HUES6 (cell line): ENCODE data around the gene SRP19.
"Not testable (repeated sequence)": the region's sequence is repeated elsewhere in the genome, so short reads cannot be mapped to it uniquely, and the experiment has no call there.

Experiments
- H3K27ac ChIP-seq: 2 replicates; pipeline ENCODE4 v1.7.0; 2013; ENCODE audit warnings: low read depth, mild to moderate bottlenecking, low read length, inconsistent platforms
- H3K27me3 ChIP-seq: 2 replicates; pipeline ENCODE4 v1.6.1; 2013; ENCODE audit warnings: low read length; ENCODE audit not compliant: control insufficient read depth, insufficient read depth
- H3K36me3 ChIP-seq: 2 replicates; pipeline ENCODE4 v1.6.1; 2013; ENCODE audit warnings: low read length; ENCODE audit not compliant: control insufficient read depth, insufficient read depth
- H3K4me1 ChIP-seq: 2 replicates; pipeline ENCODE4 v1.6.1; 2013; ENCODE audit warnings: low read length; ENCODE audit not compliant: control insufficient read depth, insufficient read depth
- H3K4me3 ChIP-seq: 2 replicates; pipeline ENCODE4 v1.5.1; 2013; ENCODE audit warnings: low read depth, low read length
- H3K9ac ChIP-seq: one replicate; pipeline ENCODE4 v1.6.1; 2013; ENCODE audit warnings: mild to moderate bottlenecking, low read length
- H3K9me3 ChIP-seq: 2 replicates; pipeline ENCODE4 v1.6.1; 2013; ENCODE audit warnings: low read depth, low read length; ENCODE audit not compliant: control insufficient read depth, insufficient read depth

Gene SRP19

GRCh38 chr5:112867411-112867810 is 6.3 kb downstream of the SRP19 start:
- H3K27ac ChIP-seq, result no peak overlapping the region
- H3K36me3 ChIP-seq, result peaks cover 84% of the 10 kb centered on the region
- H3K9ac ChIP-seq, result no peak overlapping the region
- no peaks in the 10 kb centered on the region for H3K9me3 ChIP-seq
- H3K4me1 ChIP-seq, result peaks cover 4% of the 10 kb centered on the region
- no peak overlapping the region for H3K4me3 ChIP-seq
- no peaks in the 10 kb centered on the region for H3K27me3 ChIP-seq

GRCh38 chr5:112869948-112870347 is 8.9 kb downstream of the SRP19 start:
- Histone ChIP-seq H3K9me3 (no peaks in the 10 kb centered on the region), H3K4me3 (no peak overlapping the region), H3K4me1 (no peaks in the 10 kb centered on the region), H3K27me3 (no peaks in the 10 kb centered on the region), H3K27ac (no peak overlapping the region), H3K36me3 (peaks cover 65% of the 10 kb centered on the region), H3K9ac (no peak overlapping the region)

- Histone ChIP-seq H3K4me1 (peaks cover 8% of the 10 kb centered on the region; the same call in 1 of the 2 replicates), H3K27me3 (no peaks in the 10 kb centered on the region), H3K36me3 (peaks cover 62% of the 10 kb centered on the region), H3K9me3 (no peaks in the 10 kb centered on the region), H3K9ac (no peak overlapping the region), H3K27ac (no peak overlapping the region), H3K4me3 (no peak overlapping the region)
Measured at GRCh38 chr5:112870966-112871365, 9.9 kb downstream of the SRP19 start.

DNA sequence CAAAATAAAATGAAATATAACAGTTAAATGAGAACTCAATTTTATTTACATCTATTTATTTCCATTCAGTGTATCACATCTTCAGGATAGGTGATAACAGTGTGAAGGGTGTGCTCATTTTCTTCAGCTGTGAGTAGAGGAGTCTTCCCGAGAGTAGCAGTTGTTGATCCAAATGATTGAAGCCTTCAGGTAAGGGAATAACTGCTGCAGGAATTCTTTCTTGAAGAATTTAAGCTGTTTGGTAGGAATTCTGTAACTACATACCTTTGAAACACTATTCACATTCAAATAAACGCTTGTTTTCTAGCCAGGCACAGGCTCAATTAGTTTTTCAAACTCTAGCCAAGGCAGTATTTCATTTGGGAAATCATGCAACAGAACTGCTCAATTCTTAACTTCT is 15.3 kb downstream of the SRP19 start:
- peaks cover 18% of the 10 kb centered on the region for H3K4me1 ChIP-seq
- no peaks in the 10 kb centered on the region for H3K27me3 ChIP-seq
- H3K36me3 ChIP-seq, result peaks cover 49% of the 10 kb centered on the region
- peak overlapping the region; percentile 67; the same call in 1 of the 2 replicates for H3K27ac ChIP-seq
- H3K4me3 ChIP-seq, result no peak overlapping the region
- H3K9ac ChIP-seq, result no peak overlapping the region
- H3K9me3 ChIP-seq, result no peaks in the 10 kb centered on the region

DNA sequence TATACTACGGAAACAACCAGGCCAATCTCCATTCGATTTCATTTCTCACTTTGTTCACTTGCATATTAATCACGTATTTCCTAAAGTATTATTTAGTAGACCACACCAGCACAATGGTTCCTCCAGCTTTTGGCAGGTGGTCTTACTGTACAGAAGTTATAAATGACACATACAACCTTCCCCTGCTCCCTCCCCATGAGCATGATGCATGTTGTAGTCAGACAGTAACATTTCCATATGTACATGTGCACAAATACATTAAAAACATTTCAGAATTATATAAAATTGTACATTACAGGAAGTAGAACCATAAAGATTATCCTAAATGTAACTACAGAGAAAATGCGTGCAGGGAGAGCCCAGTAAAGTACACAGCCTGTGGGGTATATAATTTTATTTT is 17.0 kb downstream of the SRP19 start:
- Histone ChIP-seq H3K36me3 (peaks cover 65% of the 10 kb centered on the region), H3K4me3 (no peak overlapping the region), H3K27me3 (no peaks in the 10 kb centered on the region), H3K9ac (no peak overlapping the region), H3K4me1 (peaks cover 18% of the 10 kb centered on the region), H3K27ac (no peak overlapping the region), H3K9me3 (no peaks in the 10 kb centered on the region)

DNA sequence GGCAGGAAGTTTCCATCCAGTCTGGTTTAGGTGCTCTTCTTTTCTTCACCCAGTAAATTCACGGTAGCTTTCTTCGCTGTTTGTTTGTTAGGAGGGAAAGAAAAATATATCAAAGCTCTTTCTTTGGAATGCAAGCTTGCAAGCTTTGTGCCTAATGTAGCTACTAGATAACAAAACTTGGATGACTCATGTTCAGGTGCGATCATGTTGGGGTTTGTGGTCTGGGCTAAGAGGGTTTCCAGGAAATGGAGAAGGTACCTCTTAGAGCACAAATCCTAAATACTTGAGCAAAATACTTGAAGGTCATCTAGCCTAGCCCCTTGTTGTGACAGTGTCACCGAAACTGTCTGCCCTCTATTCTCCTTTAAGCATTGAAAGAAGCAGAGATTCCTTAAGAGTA is 17.7 kb downstream of the SRP19 start:
- Histone ChIP-seq H3K27ac (0 out of 2 replicates have a peak overlapping the region, but pooled peaks have one; percentile 32), H3K4me1 (peaks cover 18% of the 10 kb centered on the region), H3K4me3 (no peak overlapping the region), H3K27me3 (no peaks in the 10 kb centered on the region), H3K9ac (no peak overlapping the region), H3K36me3 (peaks cover 71% of the 10 kb centered on the region), H3K9me3 (no peaks in the 10 kb centered on the region)

GRCh38 chr5:112880219-112880964 is 19.3 kb downstream of the SRP19 start:
- H3K9me3 ChIP-seq, result no peaks in the 10 kb centered on the region
- H3K4me3 ChIP-seq, result no peak overlapping the region
- H3K27me3 ChIP-seq, result no peaks in the 10 kb centered on the region
- no peak overlapping the region for H3K27ac ChIP-seq
- H3K36me3 ChIP-seq, result peaks cover 77% of the 10 kb centered on the region
- H3K9ac ChIP-seq, result no peak overlapping the region
- H3K4me1 ChIP-seq, result peaks cover 16% of the 10 kb centered on the region

GRCh38 chr5:112883192-112883591 is 22.1 kb downstream of the SRP19 start:
- peaks cover 3% of the 10 kb centered on the region for H3K4me1 ChIP-seq
- H3K9ac ChIP-seq, result no peak overlapping the region
- H3K27ac ChIP-seq, result no peak overlapping the region
- peaks cover 88% of the 10 kb centered on the region for H3K36me3 ChIP-seq
- no peaks in the 10 kb centered on the region for H3K27me3 ChIP-seq
- H3K9me3 ChIP-seq, result no peaks in the 10 kb centered on the region
- no peak overlapping the region for H3K4me3 ChIP-seq

- Histone ChIP-seq H3K27me3 (no peaks in the 10 kb centered on the region), H3K9me3 (no peaks in the 10 kb centered on the region), H3K9ac (no peak overlapping the region), H3K36me3 (peaks cover 80% of the 10 kb centered on the region), H3K4me1 (no peaks in the 10 kb centered on the region), H3K27ac (no peak overlapping the region), H3K4me3 (no peak overlapping the region)
Measured at GRCh38 chr5:112885001-112885400, 23.9 kb downstream of the SRP19 start.

- no peak overlapping the region for H3K4me3 ChIP-seq
- H3K36me3 ChIP-seq, result peaks cover 64% of the 10 kb centered on the region
- no peaks in the 10 kb centered on the region for H3K27me3 ChIP-seq
- no peak overlapping the region for H3K9ac ChIP-seq
- no peaks in the 10 kb centered on the region for H3K9me3 ChIP-seq
- H3K27ac ChIP-seq, result no peak overlapping the region
- H3K4me1 ChIP-seq, result no peaks in the 10 kb centered on the region
Measured at GRCh38 chr5:112886975-112887374, 25.9 kb downstream of the SRP19 start.

DNA sequence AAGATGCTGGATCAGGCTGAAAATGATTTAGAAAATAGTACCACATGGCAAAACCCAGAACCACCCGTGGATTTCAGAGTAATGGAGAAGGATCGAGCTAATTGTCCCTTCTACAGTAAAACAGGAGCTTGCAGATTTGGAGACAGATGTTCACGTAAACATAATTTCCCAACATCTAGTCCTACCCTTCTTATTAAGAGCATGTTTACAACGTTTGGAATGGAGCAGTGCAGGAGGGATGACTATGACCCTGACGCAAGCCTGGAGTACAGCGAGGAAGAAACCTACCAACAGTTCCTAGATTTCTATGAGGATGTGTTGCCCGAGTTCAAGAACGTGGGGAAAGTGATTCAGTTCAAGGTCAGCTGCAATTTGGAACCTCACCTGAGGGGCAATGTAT is 31.0 kb downstream of the SRP19 start:
- not testable (repeated sequence) for H3K4me3 ChIP-seq, H3K9ac ChIP-seq, H3K4me1 ChIP-seq, H3K27me3 ChIP-seq, H3K9me3 ChIP-seq, H3K27ac ChIP-seq
- peaks cover 40% of the 10 kb centered on the region for H3K36me3 ChIP-seq
